HCT116 (cell line): ENCODE data around the gene CRACR2A.

Source experiments
- CTCF ChIP-seq, 3 experiments: fragments of 200-600 bp in 1 of 3; sonication (generic) in 1 of 3; IDR thresholded peaks in 2 of 3; conservative IDR thresholded peaks in 1 of 3; 2 replicates each; pipeline ENCODE4 v1.5.1; 2012 to 2017; ENCODE audit warnings: low read depth in 2 of 3, low read length in 2 of 3, antibody characterized with exemption in 1 of 3, borderline replicate concordance in 1 of 3, control low read depth in 1 of 3, mild to moderate bottlenecking in 1 of 3, mixed read lengths in 1 of 3, mixed run types in 1 of 3, moderate library complexity in 1 of 3; ENCODE audit not compliant: insufficient read depth in 1 of 3
- EZH2 ChIP-seq: fragments of 200-600 bp; sonication (generic); IDR thresholded peaks from 2 replicates; pipeline ENCODE4 v1.6.1; 2017; ENCODE audit warnings: antibody characterized with exemption, mixed run types
- EZH2phosphoT487 ChIP-seq: fragments of 200-600 bp; IDR thresholded peaks from 2 replicates; pipeline ENCODE4 v1.6.1; 2018; ENCODE audit warnings: antibody characterized with exemption, borderline replicate concordance
- POLR2A ChIP-seq: IDR thresholded peaks from 2 replicates; pipeline ENCODE4 v1.7.0; 2011; ENCODE audit warnings: borderline replicate concordance; ENCODE audit not compliant: insufficient read depth, insufficient read length; ENCODE audit errors: extremely low read depth
- RAD21 ChIP-seq: IDR thresholded peaks from 2 replicates; pipeline ENCODE4 v1.6.1; 2012; ENCODE audit warnings: low read depth, mild to moderate bottlenecking
- SRF ChIP-seq: IDR thresholded peaks from 2 replicates; pipeline ENCODE4 v1.6.1; 2012; ENCODE audit warnings: low read depth
- ZNF274 ChIP-seq: fragments of 200-500 bp; sonication (Bioruptor generic); IDR thresholded peaks from 2 replicates; pipeline ENCODE4 v1.6.1; 2014; ENCODE audit warnings: mild to moderate bottlenecking, low read depth, low read length, inconsistent platforms

DNA sequence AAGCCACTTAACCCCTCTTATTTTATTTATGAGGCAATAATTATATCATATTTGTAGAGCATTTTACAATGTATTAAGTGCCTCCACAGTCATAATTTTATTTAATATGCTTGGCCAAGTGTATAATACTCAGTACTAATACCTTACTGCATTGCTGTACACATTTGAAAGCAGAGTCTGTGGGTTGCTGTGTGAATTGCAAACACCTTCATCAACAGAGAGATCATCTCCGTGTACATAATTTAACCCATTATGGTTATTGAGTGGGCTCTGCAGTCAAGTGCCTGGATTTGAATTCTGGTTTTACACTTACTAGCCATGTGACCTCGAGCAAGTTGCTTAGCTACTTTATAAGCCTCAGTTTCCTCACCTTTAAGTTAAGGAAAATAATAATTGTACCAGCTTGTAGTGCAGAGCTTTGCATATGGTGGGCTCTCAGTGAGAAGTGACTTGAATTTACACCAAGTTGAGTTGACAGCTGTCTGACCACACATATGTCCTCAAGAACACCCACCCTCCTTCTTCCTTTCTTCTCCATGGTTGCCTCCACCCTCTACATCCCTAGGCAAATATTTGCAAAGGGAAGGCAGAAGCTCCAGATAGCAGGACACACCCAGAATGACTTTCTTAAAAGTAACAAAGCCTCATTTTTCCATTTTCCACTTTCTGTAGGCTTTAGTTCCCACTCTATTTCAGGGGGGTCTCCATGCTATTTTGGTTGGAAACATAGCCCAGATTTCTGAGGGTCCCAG lies 12.3 kb downstream of the CRACR2A start:
- TF ChIP-seq CTCF (IDR thresholded peaks at IDR 0.05 in 2 of 3, conservative IDR thresholded peaks at IDR 0.05 in 1 of 3; ENCODE audit: borderline replicate concordance in 1 of 3, insufficient read depth in 1 of 3, low read depth in 2 of 3, low read length in 2 of 3) = no peak
- no peak for TF ChIP-seq EZH2phosphoT487
- no peak for TF ChIP-seq ZNF274
- TF ChIP-seq SRF = no peak
- no peak for TF ChIP-seq POLR2A
- no peak for TF ChIP-seq EZH2
- no peak for TF ChIP-seq RAD21
